K562 (cell line): Measurements from ENCODE around the gene LMBRD1. TPM values are rescaled to one million over a fixed set of nuclear protein-coding genes. Genes with fewer than 3 reads are reported as not detected.

ENCODE experiments used
- polyA plus RNA-seq, 8 experiments: library from polyadenylated mRNA; depleted of rRNA in 4 of 8; stranded (reverse) in 5 of 8; unstranded in 3 of 8; fragments of >200 nt; fragmentation: Nextera tagmentation in 2 of 8; fragmentation: Illumina TruSeq in 1 of 8; extraction: Ambion mirVana in 2 of 8; extraction: Trizol in 1 of 8; gene quantifications; 2 replicates each; pipeline versions ENCODE4 v1.2.1 to v1.2.3, GENCODE V29; 2011 to 2014; ENCODE audit warnings: inconsistent platforms in 1 of 8, missing spikeins in 1 of 8
- total RNA-seq, 7 experiments: library from RNA; depleted of rRNA in 6 of 7; stranded (reverse); fragments of >200 nt in 6 of 7; fragmentation: Illumina TruSeq in 2 of 7; extraction: Trizol in 2 of 7; gene quantifications; 2 replicates each; pipeline versions ENCODE4 v1.2.1 to v1.2.3, GENCODE V29; 2011 to 2021; ENCODE audit warnings: low replicate concordance in 1 of 7

LMBRD1 gene
- total and polyA plus RNA-seq, 9 of the 15 experiments (the other 6 are each of a cell fraction or from before 2014, with no cell fraction given): 14.0 to 85.2 (median 26.5) TPM

Other genes starting within 250 kb of the LMBRD1 start
- gene COL19A1, start 69.5 kb upstream of the LMBRD1 start, total RNA-seq (2014; rRNA removed): not detected in 2 replicates
- gene COL19A1, start 69.5 kb upstream of the LMBRD1 start, total RNA-seq (2014; rRNA removed; fragmentation: Illumina TruSeq; extraction: Trizol): not detected in 2 replicates
- not detected in 2 replicates for gene COL19A1, start 69.5 kb upstream of the LMBRD1 start, total RNA-seq (2015; rRNA removed; fragmentation: Illumina TruSeq; extraction: Trizol)
- not detected in 2 replicates for gene COL19A1, start 69.5 kb upstream of the LMBRD1 start, total RNA-seq (2021)
- gene COL19A1, start 69.5 kb upstream of the LMBRD1 start, polyA plus RNA-seq (2011; rRNA removed): not detected in 2 replicates
- gene COL19A1, start 69.5 kb upstream of the LMBRD1 start, polyA plus RNA-seq (2014; fragmentation: Illumina TruSeq; extraction: Trizol): not detected in 2 replicates
- not detected for gene COL19A1, start 69.5 kb upstream of the LMBRD1 start, polyA plus RNA-seq (2014; fragmentation: Nextera tagmentation; extraction: Ambion mirVana)
- not detected in 2 replicates for gene COL19A1, start 69.5 kb upstream of the LMBRD1 start, polyA plus RNA-seq (2014; rRNA removed)